H9 (cell line): ENCODE results near the gene SENP8. TPM values are rescaled to one million over a fixed set of nuclear protein-coding genes. Genes with fewer than 3 reads are reported as not detected.

Experiments
- DNase-seq: peaks from one replicate; pipeline ENCODE4 v3.0.0-alpha.2; 2017
- H2AFZ ChIP-seq: one replicate; pipeline ENCODE4 v1.6.1; 2013; ENCODE audit warnings: mild to moderate bottlenecking, low read length, control low read depth, moderate library complexity
- H2AK5ac ChIP-seq: 2 replicates; pipeline ENCODE4 v1.6.1; 2013; ENCODE audit warnings: low read length, control low read depth, mixed read lengths; ENCODE audit not compliant: insufficient read length
- H2BK120ac ChIP-seq: one replicate; pipeline ENCODE4 v1.6.1; 2013; ENCODE audit warnings: low read depth, mild to moderate bottlenecking, low read length, control low read depth, inconsistent platforms; ENCODE audit not compliant: poor library complexity, severe bottlenecking
- H2BK12ac ChIP-seq: 2 replicates; pipeline ENCODE4 v1.6.1; 2013; ENCODE audit warnings: low read length, control low read depth, mixed read lengths, low read depth; ENCODE audit not compliant: insufficient read length
- H2BK15ac ChIP-seq: 2 replicates; pipeline ENCODE4 v1.6.1; 2013; ENCODE audit warnings: low read depth, low read length, control low read depth
- H2BK20ac ChIP-seq: one replicate; pipeline ENCODE4 v1.6.1; 2013; ENCODE audit warnings: low read depth, mild to moderate bottlenecking, low read length, control low read depth, inconsistent platforms; ENCODE audit not compliant: poor library complexity, severe bottlenecking
- H2BK5ac ChIP-seq: 2 replicates; pipeline ENCODE4 v1.6.1; 2013; ENCODE audit warnings: low read length, control low read depth, mixed read lengths; ENCODE audit not compliant: insufficient read length
- H3K14ac ChIP-seq: 2 replicates; pipeline ENCODE4 v1.6.1; 2013; ENCODE audit warnings: low read length, control low read depth; ENCODE audit not compliant: insufficient read depth
- H3K18ac ChIP-seq: 2 replicates; pipeline ENCODE4 v1.6.1; 2013; ENCODE audit warnings: low read depth, mild to moderate bottlenecking, mixed read lengths, low read length, control low read depth; ENCODE audit not compliant: insufficient read length
- H3K23ac ChIP-seq: 2 replicates; pipeline ENCODE4 v1.6.1; 2013; ENCODE audit warnings: low read length, control low read depth, mixed read lengths, low read depth; ENCODE audit not compliant: insufficient read length
- H3K23me2 ChIP-seq: 2 replicates; pipeline ENCODE4 v1.6.1; 2013; ENCODE audit warnings: low read depth, mild to moderate bottlenecking, mixed read lengths, low read length, control low read depth; ENCODE audit not compliant: insufficient read length, poor library complexity, severe bottlenecking
- H3K27ac ChIP-seq: 2 replicates; pipeline ENCODE4 v1.5.1; 2013; ENCODE audit warnings: low read length, control low read depth, mixed read lengths, low read depth; ENCODE audit not compliant: insufficient read length
- H3K27me3 ChIP-seq: 2 replicates; pipeline ENCODE4 v1.6.1; 2013; ENCODE audit warnings: low read length, control low read depth, inconsistent platforms; ENCODE audit not compliant: insufficient read depth
- H3K4ac ChIP-seq: 2 replicates; pipeline ENCODE4 v1.6.1; 2013; ENCODE audit warnings: low read depth, mild to moderate bottlenecking, control low read depth, inconsistent platforms, low read length, moderate library complexity
- H3K4me1 ChIP-seq: 2 replicates; pipeline ENCODE4 v1.6.1; 2013; ENCODE audit warnings: low read length, control low read depth, inconsistent platforms; ENCODE audit not compliant: insufficient read depth
- H3K4me2 ChIP-seq: 2 replicates; pipeline ENCODE4 v1.6.1; 2013; ENCODE audit warnings: low read length, control low read depth, mixed read lengths; ENCODE audit not compliant: insufficient read length, insufficient read depth
- H3K56ac ChIP-seq: 2 replicates; pipeline ENCODE4 v1.6.1; 2013; ENCODE audit warnings: low read depth, mild to moderate bottlenecking, mixed read lengths, low read length, control low read depth; ENCODE audit not compliant: insufficient read length
- H3K79me1 ChIP-seq: 2 replicates; pipeline ENCODE4 v1.6.1; 2013; ENCODE audit warnings: low read depth, mild to moderate bottlenecking, moderate library complexity, low read length, control low read depth, inconsistent platforms; ENCODE audit not compliant: insufficient read depth, poor library complexity, severe bottlenecking
- H3K79me2 ChIP-seq: 2 replicates; pipeline ENCODE4 v1.6.1; 2013; ENCODE audit warnings: low read length, control low read depth, inconsistent platforms; ENCODE audit not compliant: insufficient read depth
- H3K9ac ChIP-seq: 2 replicates; pipeline ENCODE4 v1.6.1; 2013; ENCODE audit warnings: low read length, control low read depth, mixed read lengths; ENCODE audit not compliant: insufficient read length; ENCODE audit errors: extremely low read depth
- H3K9me3 ChIP-seq: one replicate; pipeline ENCODE4 v1.6.1; 2013; ENCODE audit warnings: low read depth, low read length, inconsistent platforms; ENCODE audit not compliant: control insufficient read depth
- H3T11ph ChIP-seq: one replicate; pipeline ENCODE4 v1.6.1; 2013; ENCODE audit warnings: mild to moderate bottlenecking, low read length, control low read depth, inconsistent platforms
- H4K20me1 ChIP-seq: one replicate; pipeline ENCODE4 v1.6.1; 2013; ENCODE audit not compliant: control insufficient read depth, insufficient read length, insufficient read depth
- H4K5ac ChIP-seq: 2 replicates; pipeline ENCODE4 v1.6.1; 2013; ENCODE audit warnings: low read depth, mild to moderate bottlenecking, mixed read lengths, low read length, control low read depth; ENCODE audit not compliant: insufficient read length
- H4K8ac ChIP-seq: replicated peaks from 2 replicates; pipeline ENCODE4 v1.6.1; 2013; ENCODE audit warnings: low read length, control low read depth, mixed read lengths, low read depth; ENCODE audit not compliant: insufficient read length
- H4K91ac ChIP-seq: 2 replicates; pipeline ENCODE4 v1.6.1; 2013; ENCODE audit warnings: low read depth, mild to moderate bottlenecking, moderate library complexity, mixed read lengths, low read length, control low read depth; ENCODE audit not compliant: insufficient read length
- H3K27ac Mint-ChIP-seq, 3 experiments: 2 replicates in 2 of 3; 3 replicates in 1 of 3; pipeline ENCODE4 v1.8.0; 2020 to 2021; ENCODE audit warnings: mixed read lengths in 3 of 3, mild to moderate bottlenecking in 1 of 3, moderate library complexity in 1 of 3
- H3K27me3 Mint-ChIP-seq: 2 replicates; pipeline ENCODE4 v1.8.0; 2021; ENCODE audit warnings: low read depth, mild to moderate bottlenecking, moderate library complexity, mixed read lengths
- H3K36me3 Mint-ChIP-seq, 3 experiments: 2 replicates in 2 of 3; 3 replicates in 1 of 3; pipeline ENCODE4 v1.8.0; 2020 to 2021; ENCODE audit warnings: low read depth in 3 of 3, mixed read lengths in 3 of 3; ENCODE audit not compliant: insufficient read depth in 1 of 3
- H3K4me1 Mint-ChIP-seq, 2 experiments: 2 replicates each; pipeline ENCODE4 v1.8.0; 2020; ENCODE audit warnings: mixed read lengths in 2 of 2
- H3K4me3 Mint-ChIP-seq, 2 experiments: 2 replicates in 1 of 2; 3 replicates in 1 of 2; pipeline ENCODE4 v1.8.0; 2020 to 2021; ENCODE audit warnings: mild to moderate bottlenecking in 2 of 2, mixed read lengths in 2 of 2, moderate library complexity in 1 of 2
- H3K9me3 Mint-ChIP-seq, 2 experiments: 2 replicates in 1 of 2; 3 replicates in 1 of 2; pipeline ENCODE4 v1.8.0; 2020; ENCODE audit warnings: mild to moderate bottlenecking in 2 of 2, mixed read lengths in 2 of 2, moderate library complexity in 1 of 2
- WGBS: extraction: QIAGEN DNeasy Blood & Tissue Kit; methylation state at CpG from one replicate; pipeline ENCODE4 v1.1.7; 2013; ENCODE audit warnings: missing lambda C conversion rate, low lambda C conversion rate, mixed read lengths; ENCODE audit not compliant: insufficient read length; ENCODE audit errors: extremely low coverage; 5-methylcytosine and 5-hydroxymethylcytosine counted together
- total RNA-seq: library from RNA; stranded (reverse); gene quantifications from 2 replicates; pipeline ENCODE4 v1.2.1, GENCODE V29; 2021
- TF ChIP-seq, protein P1 (sequence below): fragments of 200-600 bp; sonication (generic); conservative IDR thresholded peaks from 3 replicates; pipeline ENCODE4 v1.8.0; 2021; ENCODE audit warnings: antibody characterized with exemption, mild to moderate bottlenecking

The SENP8 gene
- total RNA-seq, 1 experiment from 2014 or later: 4.8 TPM

DNA sequence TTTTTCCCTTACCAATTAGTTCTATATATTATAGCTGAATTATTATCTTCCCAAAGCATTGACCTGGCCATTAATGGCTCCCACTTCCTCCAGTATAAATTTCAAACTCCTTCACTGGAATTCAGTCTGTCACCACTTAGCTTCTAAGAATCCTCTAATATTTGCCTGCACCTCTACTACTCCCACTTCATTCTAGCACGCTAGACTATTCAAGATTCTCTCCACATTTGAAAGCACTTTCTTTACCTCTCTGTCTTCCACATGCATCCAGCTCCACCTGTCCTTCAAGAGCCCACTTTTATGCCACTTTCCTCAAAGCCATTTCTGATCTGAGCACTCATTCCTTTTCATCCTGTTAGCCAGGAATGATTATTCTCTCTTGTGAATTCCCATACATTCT is 15.0 kb downstream of the SENP8 start:
- Histone ChIP-seq H2AFZ (no peak overlapping the region), H3K79me1 (no peaks in the 10 kb centered on the region), H3K18ac (no peak overlapping the region), H4K8ac (no peak overlapping the region), H2BK120ac (no peak overlapping the region), H3K4me2 (no peak overlapping the region), H3K14ac (no peak overlapping the region), H3K4ac (no peak overlapping the region), H4K5ac (no peak overlapping the region), H3K9me3 (no peaks in the 10 kb centered on the region), H3T11ph (no peak overlapping the region), H3K23ac (no peak overlapping the region), H4K20me1 (no peaks in the 10 kb centered on the region), H2AK5ac (no peak overlapping the region), H3K4me1 (no peaks in the 10 kb centered on the region), H3K79me2 (no peaks in the 10 kb centered on the region), H2BK15ac (no peak overlapping the region), H3K9ac (no peak overlapping the region), H4K91ac (no peak overlapping the region), H3K27ac (no peak overlapping the region), H2BK5ac (no peak overlapping the region), H3K27me3 (no peaks in the 10 kb centered on the region), H2BK12ac (no peak overlapping the region), H3K56ac (no peak overlapping the region), H3K23me2 (no peaks in the 10 kb centered on the region), H2BK20ac (no peak overlapping the region)
- Mint-ChIP-seq H3K4me1 (no peaks in the 10 kb centered on the region), H3K27me3 (no peaks in the 10 kb centered on the region), H3K4me3 (no peak overlapping the region), H3K36me3 (no peaks in the 10 kb centered on the region), H3K9me3 (no peaks in the 10 kb centered on the region), H3K27ac (no peak overlapping the region)
- TF ChIP-seq, protein P1, sequence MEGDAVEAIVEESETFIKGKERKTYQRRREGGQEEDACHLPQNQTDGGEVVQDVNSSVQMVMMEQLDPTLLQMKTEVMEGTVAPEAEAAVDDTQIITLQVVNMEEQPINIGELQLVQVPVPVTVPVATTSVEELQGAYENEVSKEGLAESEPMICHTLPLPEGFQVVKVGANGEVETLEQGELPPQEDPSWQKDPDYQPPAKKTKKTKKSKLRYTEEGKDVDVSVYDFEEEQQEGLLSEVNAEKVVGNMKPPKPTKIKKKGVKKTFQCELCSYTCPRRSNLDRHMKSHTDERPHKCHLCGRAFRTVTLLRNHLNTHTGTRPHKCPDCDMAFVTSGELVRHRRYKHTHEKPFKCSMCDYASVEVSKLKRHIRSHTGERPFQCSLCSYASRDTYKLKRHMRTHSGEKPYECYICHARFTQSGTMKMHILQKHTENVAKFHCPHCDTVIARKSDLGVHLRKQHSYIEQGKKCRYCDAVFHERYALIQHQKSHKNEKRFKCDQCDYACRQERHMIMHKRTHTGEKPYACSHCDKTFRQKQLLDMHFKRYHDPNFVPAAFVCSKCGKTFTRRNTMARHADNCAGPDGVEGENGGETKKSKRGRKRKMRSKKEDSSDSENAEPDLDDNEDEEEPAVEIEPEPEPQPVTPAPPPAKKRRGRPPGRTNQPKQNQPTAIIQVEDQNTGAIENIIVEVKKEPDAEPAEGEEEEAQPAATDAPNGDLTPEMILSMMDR: no peak
- whole genome bisulfite sequencing: no CpG with 5 or more reads among the region's 1 CpG
- DNase-seq: no peak
